Stomach smooth muscle (tissue), 2 donors: Measurements from ENCODE around the gene DTX3.

Source experiments
- H3K27ac ChIP-seq: one replicate; pipeline ENCODE4 v1.7.0; 2013; ENCODE audit warnings: mild to moderate bottlenecking, low read length, inconsistent platforms
- H3K27me3 ChIP-seq, 2 donors: one replicate each; pipeline ENCODE4 v1.7.0; 2013; ENCODE audit warnings: low read length in 2 of 2; ENCODE audit not compliant: insufficient read depth in 2 of 2, control insufficient read depth in 1 of 2
- H3K36me3 ChIP-seq, 2 donors: one replicate each; pipeline ENCODE4 v1.7.0; 2013; ENCODE audit warnings: low read length in 2 of 2; ENCODE audit not compliant: control insufficient read depth in 2 of 2, insufficient read depth in 2 of 2
- H3K4me1 ChIP-seq: one replicate; pipeline ENCODE4 v1.7.0; 2013; ENCODE audit warnings: low read length; ENCODE audit not compliant: control insufficient read depth, insufficient read depth
- H3K4me3 ChIP-seq, 2 donors: one replicate each; pipeline ENCODE4 v1.7.0; 2013; ENCODE audit warnings: low read length in 2 of 2
- H3K9ac ChIP-seq, 2 donors: one replicate each; pipeline ENCODE4 v1.7.0; 2013; ENCODE audit warnings: low read length in 2 of 2, mild to moderate bottlenecking in 1 of 2
- H3K9me3 ChIP-seq, 2 donors: one replicate each; pipeline ENCODE4 v1.7.0; 2013; ENCODE audit warnings: low read length in 2 of 2; ENCODE audit not compliant: control insufficient read depth in 2 of 2
- donor health status: healthy.
- donor health status: Pancreatic carcinoma.

DTX3 gene

GRCh38 chr12:57607958-57608663 is 3.5 kb downstream of the DTX3 start:
- H3K4me1 ChIP-seq = peaks cover 52% of the 10 kb centered on the region
- no peak overlapping the region for H3K4me3 ChIP-seq
- no peaks in the 10 kb centered on the region for H3K9me3 ChIP-seq
- no peak overlapping the region for H3K9ac ChIP-seq
- peaks cover 3 to 11% of the 10 kb centered on the region in 2 donors for H3K36me3 ChIP-seq
- H3K27me3 ChIP-seq = no peaks in the 10 kb centered on the region
- peak overlapping the region; percentile 98 for H3K27ac ChIP-seq

GRCh38 chr12:57609101-57609780 is 4.6 kb downstream of the DTX3 start:
- Histone ChIP-seq H3K9me3 (no peaks in the 10 kb centered on the region), H3K36me3 (peaks cover 9 to 17% of the 10 kb centered on the region in 2 donors), H3K27ac (peak overlapping the region; percentile 98), H3K4me1 (peaks cover 55% of the 10 kb centered on the region), H3K4me3 (peak overlapping the region in 1 of 2 donors; percentile 77), H3K27me3 (no peaks in the 10 kb centered on the region), H3K9ac (peak overlapping the region in 1 of 2 donors; percentile 62)

GRCh38 chr12:57609781-57610553 is 5.3 kb downstream of the DTX3 start:
- Histone ChIP-seq H3K27ac (peak overlapping the region; percentile 98), H3K9me3 (no peaks in the 10 kb centered on the region), H3K4me3 (peak overlapping the region; percentile 74 to 77), H3K27me3 (no peaks in the 10 kb centered on the region), H3K9ac (peak overlapping the region; percentile 91 to 92), H3K36me3 (peaks cover 12 to 21% of the 10 kb centered on the region in 2 donors), H3K4me1 (peaks cover 55% of the 10 kb centered on the region)

- Histone ChIP-seq H3K27me3 (no peaks in the 10 kb centered on the region), H3K4me3 (peak overlapping the region; percentile 74 to 77), H3K36me3 (peaks cover 18 to 27% of the 10 kb centered on the region in 2 donors), H3K27ac (peak overlapping the region; percentile 98), H3K9me3 (no peaks in the 10 kb centered on the region), H3K9ac (peak overlapping the region; percentile 91 to 92), H3K4me1 (peaks cover 52% of the 10 kb centered on the region)
These were observed 6.0 kb downstream of the DTX3 start for GRCh38 chr12:57610554-57611107.

GRCh38 chr12:57611108-57611826 is 6.6 kb downstream of the DTX3 start, which contains the start of gene ARHGEF25:
Gene ARHGEF25 (plus strand): TSS chr12:57611435. CDS start chr12:57611895, 460 bp downstream.
- H3K36me3 ChIP-seq = peaks cover 24 to 33% of the 10 kb centered on the region in 2 donors
- peak within 1 kb of the TSS; percentile 74 to 77 for H3K4me3 ChIP-seq
- H3K9ac ChIP-seq = peak within 1 kb of the TSS; percentile 91 to 92
- H3K4me1 ChIP-seq = peaks cover 49% of the 10 kb centered on the region
- no peaks in the 10 kb centered on the region for H3K27me3 ChIP-seq
- H3K9me3 ChIP-seq = no peaks in the 10 kb centered on the region
- H3K27ac ChIP-seq = peak within 1 kb of the TSS; percentile 98

- peak overlapping the region; percentile 47 to 92 for H3K9ac ChIP-seq
- peak overlapping the region; percentile 64 to 71 for H3K4me3 ChIP-seq
- H3K27ac ChIP-seq = peak overlapping the region; percentile 98
- peaks cover 49% of the 10 kb centered on the region for H3K4me1 ChIP-seq
- no peaks in the 10 kb centered on the region for H3K27me3 ChIP-seq
- H3K36me3 ChIP-seq = peaks cover 26 to 39% of the 10 kb centered on the region in 2 donors
- no peaks in the 10 kb centered on the region for H3K9me3 ChIP-seq
These were observed 7.4 kb downstream of the DTX3 start for GRCh38 chr12:57611827-57612710.

GRCh38 chr12:57612711-57613426 is 8.2 kb downstream of the DTX3 start:
- no peaks in the 10 kb centered on the region for H3K9me3 ChIP-seq
- H3K9ac ChIP-seq = peak overlapping the region; percentile 13 to 92
- H3K4me3 ChIP-seq = peak overlapping the region; percentile 64 to 71
- H3K4me1 ChIP-seq = peaks cover 49% of the 10 kb centered on the region
- H3K27ac ChIP-seq = peak overlapping the region; percentile 98
- H3K27me3 ChIP-seq = no peaks in the 10 kb centered on the region
- H3K36me3 ChIP-seq = peaks cover 30 to 39% of the 10 kb centered on the region in 2 donors

- Histone ChIP-seq H3K27me3 (no peaks in the 10 kb centered on the region), H3K4me3 (peak overlapping the region; percentile 3 to 52), H3K27ac (peak overlapping the region; percentile 98), H3K36me3 (peaks cover 30 to 38% of the 10 kb centered on the region in 2 donors), H3K4me1 (peaks cover 49% of the 10 kb centered on the region), H3K9ac (peak overlapping the region in 1 of 2 donors; percentile 13), H3K9me3 (no peaks in the 10 kb centered on the region)
These were observed 8.9 kb downstream of the DTX3 start for GRCh38 chr12:57613427-57614109.
